MM.1S (cell line): Measurements from ENCODE around the gene OBSCN.

Source experiments
- CTCF ChIP-seq: fragments of 300-600 bp; sonication (generic); IDR thresholded peaks from 2 replicates; pipeline ENCODE4 v1.5.1; 2016; ENCODE audit warnings: antibody characterized with exemption, low read length, mixed read lengths
- EZH2 ChIP-seq: fragments of 300-600 bp; sonication (generic); optimal IDR thresholded peaks from 2 replicates; pipeline ENCODE3; 2017; ENCODE audit warnings: low read depth, mild to moderate bottlenecking, antibody characterized with exemption, low read length, mixed read lengths

DNA sequence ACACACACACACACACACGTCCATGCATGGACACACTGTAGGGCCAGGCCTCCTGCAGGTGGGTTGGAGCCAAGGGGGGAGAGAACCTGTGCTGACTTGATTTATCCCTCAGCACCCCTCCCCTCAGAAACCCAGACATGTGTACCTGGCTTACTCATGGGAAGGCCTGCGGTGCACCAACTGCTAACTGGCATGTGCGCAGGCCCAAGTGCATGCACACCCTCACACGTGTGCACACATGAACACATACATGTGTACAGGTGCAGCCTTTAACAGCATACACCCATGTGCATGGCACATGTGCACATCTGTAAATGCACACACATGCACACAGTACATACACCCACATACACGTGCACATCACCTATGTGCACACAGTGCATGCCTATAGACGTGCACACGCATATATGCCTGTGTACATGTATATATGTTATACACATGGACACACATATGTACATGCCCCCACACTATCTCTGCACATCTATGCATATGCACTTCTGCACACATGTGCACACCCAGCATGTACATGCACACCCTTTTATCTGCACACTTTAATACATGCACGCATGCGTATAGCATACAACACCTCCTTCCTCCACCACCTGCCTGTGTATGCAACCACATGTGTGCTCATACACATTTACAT is 131.3 kb downstream of the OBSCN start:
- TF ChIP-seq EZH2 (no peak), CTCF (no peak)
